EH (cell line): ENCODE data around the gene SLC1A3.

Experiments used
- DNase-seq: peaks from one replicate; pipeline ENCODE4 v3.0.0-alpha.2; 2015; ENCODE audit warnings: low read depth

The SLC1A3 gene

GRCh38 chr5:36685631-36686288 is 79.4 kb downstream of the SLC1A3 start:
- no peak for DNase-seq

GRCh38 chr5:36686881-36687280 is 80.5 kb downstream of the SLC1A3 start:
- DNase-seq = no peak

DNA sequence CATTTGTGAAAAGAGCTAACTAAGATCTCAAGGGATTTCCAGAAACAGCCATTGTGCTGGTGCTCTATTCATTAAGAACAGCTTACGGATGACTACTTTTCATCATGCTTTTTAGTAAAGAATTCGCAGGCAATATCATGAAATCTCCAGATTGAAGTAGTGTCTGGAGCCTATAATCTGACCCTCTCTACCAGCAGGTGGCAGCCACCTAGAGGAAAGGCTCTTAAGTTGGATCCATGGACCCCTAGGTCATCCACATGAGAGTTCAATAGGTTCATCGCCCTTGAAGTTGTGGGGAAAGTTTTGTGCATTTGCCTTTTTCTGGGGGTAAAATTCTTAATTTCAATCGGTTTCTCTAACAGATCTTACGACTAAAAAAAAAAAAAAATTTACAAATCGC is 82.3 kb downstream of the SLC1A3 start:
- DNase-seq = no peak

GRCh38 chr5:36689225-36689624 is 82.8 kb downstream of the SLC1A3 start:
- peak; percentile 25 for DNase-seq

- peak; percentile 70 for DNase-seq
These were observed 83.9 kb downstream of the SLC1A3 start for GRCh38 chr5:36690041-36690961.

- DNase-seq = no peak
These were observed 84.8 kb downstream of the SLC1A3 start for GRCh38 chr5:36691226-36691625.

DNA sequence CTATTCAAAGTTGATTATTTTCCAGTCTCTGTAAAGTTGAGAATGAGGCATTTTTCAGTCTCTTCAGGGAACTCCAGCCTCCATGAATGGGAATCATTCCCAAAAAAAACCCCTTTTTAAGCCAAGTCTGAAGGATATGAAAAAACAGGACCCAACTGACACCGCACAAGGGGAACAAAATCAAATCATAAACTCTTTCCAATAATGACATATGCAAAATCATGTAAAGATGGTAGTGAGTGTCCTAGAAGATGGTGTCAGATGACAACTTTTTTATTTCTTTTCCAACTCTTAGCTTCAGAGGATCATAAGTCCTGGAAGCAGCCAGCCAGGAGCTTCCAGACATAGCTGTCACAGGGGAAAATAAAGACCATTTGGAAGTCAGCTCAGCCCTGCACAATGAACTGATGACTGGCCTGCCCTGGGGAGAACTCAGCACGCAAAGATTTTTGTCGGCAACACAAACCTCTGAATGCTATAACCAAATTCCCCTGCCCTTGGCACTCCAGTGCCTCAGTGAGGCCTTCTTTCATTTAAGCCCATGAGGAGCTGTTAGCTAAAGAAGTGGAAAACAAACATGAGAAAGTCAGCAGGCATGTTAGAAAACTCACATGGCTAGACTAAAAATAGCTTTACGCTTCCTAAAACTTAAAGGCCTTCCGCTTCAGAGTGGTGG is 85.4 kb downstream of the SLC1A3 start:
- DNase-seq = peak; percentile 20

GRCh38 chr5:36692791-36693763 is 86.7 kb downstream of the SLC1A3 start:
- peak; percentile 66 for DNase-seq

GRCh38 chr5:36694351-36694750 is 87.9 kb downstream of the SLC1A3 start:
- no peak for DNase-seq

DNA sequence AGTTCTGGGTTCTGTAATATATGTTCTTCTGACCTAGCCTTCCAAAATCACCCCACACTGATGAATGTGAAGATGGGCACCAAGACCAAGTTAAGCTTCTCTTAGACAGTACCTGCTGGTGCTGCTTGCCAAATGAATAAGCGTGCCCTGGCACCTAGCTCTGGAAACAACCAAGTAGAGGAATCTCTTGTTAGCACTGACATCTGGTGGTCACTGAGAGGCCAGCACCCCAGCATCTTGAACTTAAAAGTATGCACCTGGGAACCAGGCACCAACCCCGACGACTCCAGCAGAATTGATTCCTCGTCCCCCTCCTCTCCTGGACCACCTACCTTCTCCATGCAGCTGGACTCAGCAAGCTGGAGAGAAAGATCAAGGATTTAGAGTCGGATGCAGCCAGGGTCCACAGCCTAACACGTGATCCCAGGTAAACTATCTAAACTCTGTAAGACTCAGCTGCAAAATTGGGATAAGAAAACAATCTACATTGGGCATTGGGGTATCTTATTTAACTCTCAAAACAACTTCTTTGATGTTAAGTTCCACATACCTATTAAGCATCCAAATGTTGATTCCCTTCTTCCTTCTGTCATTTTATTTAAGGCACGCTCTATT is 89.8 kb downstream of the SLC1A3 start:
- DNase-seq = peak; percentile 53

DNA sequence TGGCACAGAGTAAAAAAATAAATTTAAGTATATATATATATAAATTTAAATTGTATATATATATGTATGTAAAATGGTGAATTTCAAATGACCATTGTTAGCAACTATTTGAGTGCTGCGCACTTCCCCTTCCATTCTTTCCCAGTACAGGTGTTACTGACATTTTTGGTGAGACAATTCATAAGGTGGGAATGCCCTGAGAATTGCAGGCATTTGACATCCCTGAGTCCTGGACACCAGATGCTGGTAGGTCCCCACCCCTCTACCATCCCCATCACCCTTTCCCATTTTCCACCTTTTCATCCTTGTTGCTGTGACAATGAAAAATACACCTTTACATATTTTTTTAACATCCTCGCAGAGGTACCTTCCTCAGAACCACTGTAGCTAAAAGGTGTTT is 91.6 kb downstream of the SLC1A3 start:
- no peak for DNase-seq

DNA sequence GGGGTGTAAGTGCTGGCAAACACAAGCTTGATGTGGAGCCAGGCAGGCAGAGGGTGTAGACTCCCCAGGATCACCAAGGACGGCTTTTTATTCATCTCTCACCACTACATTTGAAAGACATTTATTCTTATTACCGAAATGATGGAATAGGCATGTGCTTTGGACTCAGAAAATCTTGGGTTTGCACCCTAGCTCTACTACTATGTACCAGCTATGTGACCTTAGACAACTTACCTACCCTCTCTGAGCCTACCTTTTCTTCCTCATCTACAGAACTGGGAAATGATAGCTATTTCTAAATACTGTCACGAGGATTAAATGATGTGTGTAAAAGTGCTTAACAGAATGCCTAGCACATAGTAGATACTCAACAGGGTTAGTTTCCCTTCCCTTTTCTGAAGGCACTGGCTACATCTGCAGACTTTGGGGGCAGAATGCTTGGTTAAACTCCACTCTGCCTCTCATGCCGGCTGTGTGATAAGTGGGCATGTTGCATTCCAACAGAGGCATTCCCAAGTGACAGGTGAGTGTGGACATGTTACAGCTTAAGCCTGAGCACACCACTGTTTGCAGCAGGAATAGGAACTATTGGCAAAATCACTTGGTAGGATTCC is 94.8 kb downstream of the SLC1A3 start:
- no peak for DNase-seq

DNA sequence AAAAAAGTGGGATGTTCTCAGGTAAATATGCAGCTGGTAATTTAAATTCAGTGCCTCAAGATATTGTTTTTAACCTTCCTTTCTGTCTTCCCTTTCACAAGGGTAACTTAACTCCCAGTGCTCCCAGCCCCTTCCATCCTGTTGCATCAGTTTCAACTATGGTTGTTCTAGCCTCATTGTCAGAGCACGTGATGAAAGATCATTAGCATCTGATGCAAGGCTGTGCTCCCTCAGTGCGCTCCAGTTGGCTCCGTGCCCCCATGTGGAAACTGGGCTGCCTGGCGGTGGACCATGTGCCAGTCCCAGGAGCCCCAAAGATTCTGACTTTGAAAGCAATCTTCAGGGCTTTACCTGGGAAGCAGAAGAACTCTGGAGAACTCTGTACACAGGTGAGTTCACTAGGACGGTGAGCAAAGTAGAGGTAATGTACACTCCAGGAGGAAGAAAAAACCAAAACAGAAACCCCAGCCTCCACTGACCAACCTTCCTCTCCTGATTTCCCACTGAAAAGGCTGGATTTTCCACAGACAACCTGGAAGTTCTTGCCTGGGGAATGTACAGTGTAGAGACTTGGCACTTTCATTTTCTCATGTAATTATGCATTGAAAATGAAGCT is 96.9 kb downstream of the SLC1A3 start:
- no peak for DNase-seq

DNA sequence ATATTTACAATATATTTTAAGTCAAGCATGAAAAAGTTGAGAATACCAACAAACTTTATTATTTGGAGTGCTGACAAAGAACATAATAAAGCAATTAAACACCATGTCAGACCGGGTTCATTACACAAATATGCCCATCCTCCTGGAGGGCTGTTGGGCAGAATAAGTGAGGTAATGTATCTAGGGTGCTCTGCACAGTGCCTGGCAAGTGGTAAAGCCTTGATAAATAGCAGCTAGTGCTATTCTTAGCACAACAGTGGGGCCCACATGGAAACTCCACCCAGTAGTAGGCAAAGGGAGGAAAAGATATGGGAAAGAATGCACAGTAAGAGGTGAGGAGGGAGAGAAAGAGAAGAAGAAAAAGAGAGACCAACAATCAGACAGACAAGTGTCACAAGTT is 97.7 kb downstream of the SLC1A3 start:
- DNase-seq = no peak

- no peak for DNase-seq
These were observed 98.6 kb downstream of the SLC1A3 start for GRCh38 chr5:36705055-36705454.

GRCh38 chr5:36706662-36707061 is 100.3 kb downstream of the SLC1A3 start:
- DNase-seq = no peak

DNA sequence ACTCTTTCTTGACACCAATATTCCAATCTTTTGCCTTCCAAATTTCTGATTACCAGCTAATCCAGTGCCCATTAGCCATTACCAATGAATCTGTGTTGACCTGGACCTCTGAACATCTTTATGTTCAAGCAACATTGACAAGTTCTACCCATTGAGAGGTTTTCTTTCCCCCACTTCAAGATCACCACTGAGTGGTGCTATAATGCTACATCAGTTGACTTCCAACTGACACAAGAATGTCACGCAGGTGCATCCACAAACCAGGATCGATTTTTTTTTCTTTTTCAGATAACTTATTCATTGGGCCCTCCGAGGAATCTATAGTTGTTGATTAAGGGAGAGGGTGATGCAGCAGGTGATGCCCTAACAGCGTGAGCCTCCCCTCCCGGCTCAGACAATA is 102.6 kb downstream of the SLC1A3 start:
- no peak for DNase-seq

DNA sequence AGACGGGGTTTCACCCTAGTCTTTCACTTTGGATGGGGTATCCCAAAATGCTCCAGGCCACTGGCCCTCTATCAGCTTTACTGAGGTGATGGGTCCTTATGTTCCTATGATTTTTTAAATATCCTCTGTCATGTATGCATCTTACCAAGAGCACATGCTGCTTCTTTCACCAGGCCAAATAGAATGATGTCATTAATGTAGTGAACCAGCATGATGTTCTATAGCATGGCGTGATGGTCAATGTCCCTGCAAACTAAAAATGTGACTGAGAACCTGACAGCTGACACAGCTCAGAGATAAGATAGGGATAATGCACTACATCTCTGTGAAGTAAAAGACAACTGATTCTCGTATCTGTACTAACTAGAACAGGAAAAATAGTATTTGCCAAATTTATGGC is 103.6 kb downstream of the SLC1A3 start:
- no peak for DNase-seq

- no peak for DNase-seq
These were observed 106.3 kb downstream of the SLC1A3 start for GRCh38 chr5:36712706-36713105.

- DNase-seq = no peak
These were observed 107.1 kb downstream of the SLC1A3 start for GRCh38 chr5:36713541-36713940.
